GM12878 (cell line): ENCODE results near the gene MRPL32. TPM values are rescaled to one million over a fixed set of nuclear protein-coding genes. Genes with fewer than 3 reads are reported as not detected.
A peak's percentile ranks its signal among the peaks of the same experiment; 100 is the strongest.

Experiments used
- ATAC-seq: fragments of 200-7000 bp; cut with Tn5 transposase; 3 replicates; pipeline ENCODE4 v1.9.1; 2020; ENCODE audit warnings: mild to moderate bottlenecking, moderate library complexity
- BruUV-seq: library from RNA; stranded (reverse); fragments of 400-500 nt; replicated peaks from 2 replicates; lab custom pipeline; 2021; lab: Mats Ljungman, UMichigan
- CTCF ChIA-PET: fragments of 300-600 bp; sonication (Branson Sonifier 250); formaldehyde crosslinking; extraction: SDS; loops from one replicate; lab custom pipeline; 2021; ENCODE audit warnings: inconsistent platforms; lab: Yijun Ruan, JAX
- POLR2A ChIA-PET: fragments of 350-600 bp; formaldehyde crosslinking; extraction: SDS; loops from one replicate; lab custom pipeline; 2021; ENCODE audit warnings: inconsistent platforms; lab: Charles Lee
- RAD21 ChIA-PET: fragments of 300-600 bp; sonication (Branson Sonifier 250); formaldehyde crosslinking; loops from one replicate; lab custom pipeline; 2023; ENCODE audit warnings: antibody characterized with exemption; ENCODE audit not compliant: unreplicated experiment; lab: Charles Lee
- SMC1A ChIA-PET: fragments of 300-600 bp; sonication (Branson Sonifier 250); formaldehyde crosslinking; loops from one replicate; lab custom pipeline; 2023; ENCODE audit not compliant: unreplicated experiment, uncharacterized antibody; lab: Charles Lee
- DNase-seq: peaks from one replicate; pipeline ENCODE4 v3.0.0-alpha.2; 2011; ENCODE audit warnings: low read depth, low spot score
- FAIRE-seq: peaks from 3 replicates; lab custom pipeline; 2011; peaks lifted over from hg19 to GRCh38; lab: Jason Lieb, UNC
- H2AFZ ChIP-seq: 2 replicates; pipeline ENCODE4 v1.6.0; 2011; ENCODE audit warnings: low read depth, low read length, control low read depth; ENCODE audit not compliant: control insufficient read depth
- H3K27ac ChIP-seq: 2 replicates; pipeline ENCODE4 v1.5.1; 2011; ENCODE audit warnings: control low read depth; ENCODE audit not compliant: control insufficient read depth, insufficient read depth
- H3K27me3 ChIP-seq, 2 experiments: replicated peaks in 1 of 2; 2 replicates each; pipeline versions ENCODE4 v1.6.0 to v1.6.1; 2011; ENCODE audit warnings: low read length in 1 of 2; ENCODE audit not compliant: control insufficient read depth in 2 of 2, insufficient read depth in 2 of 2
- H3K36me3 ChIP-seq, 2 experiments: 2 replicates each; pipeline ENCODE4 v1.5.1; 2011; ENCODE audit warnings: low read length in 1 of 2; ENCODE audit not compliant: control insufficient read depth in 2 of 2, insufficient read depth in 2 of 2
- H3K4me1 ChIP-seq: 2 replicates; pipeline ENCODE4 v1.6.1; 2011; ENCODE audit warnings: mild to moderate bottlenecking, low read length, moderate library complexity, mixed read lengths; ENCODE audit not compliant: control insufficient read depth, insufficient read depth
- H3K4me2 ChIP-seq: 2 replicates; pipeline ENCODE4 v1.6.0; 2011; ENCODE audit warnings: control low read depth; ENCODE audit not compliant: control insufficient read depth, insufficient read depth
- H3K4me3 ChIP-seq: fragments of 200-600 bp; sonication (generic); 2 replicates; pipeline ENCODE4 v1.5.1; 2016
- H3K79me2 ChIP-seq: 2 replicates; pipeline ENCODE4 v1.6.0; 2011; ENCODE audit warnings: low read length; ENCODE audit not compliant: control insufficient read depth, insufficient read depth
- H3K9ac ChIP-seq: 2 replicates; pipeline ENCODE4 v1.8.0; 2011; ENCODE audit warnings: low read length, control low read depth, mixed read lengths; ENCODE audit not compliant: control insufficient read depth, insufficient read depth
- H3K9me3 ChIP-seq: replicated peaks from 3 replicates; pipeline ENCODE4 v1.5.1; 2011; ENCODE audit warnings: mild to moderate bottlenecking, low read length; ENCODE audit not compliant: control insufficient read depth, insufficient read depth
- H4K20me1 ChIP-seq: 2 replicates; pipeline ENCODE4 v1.6.0; 2011; ENCODE audit not compliant: control insufficient read depth, insufficient read depth
- CHD1 ChIP-seq: IDR thresholded peaks from 2 replicates; pipeline ENCODE4 v1.6.1; 2012; ENCODE audit warnings: low read depth, low read length, improper control_type of control experiment
- EED ChIP-seq: sonication (generic); IDR thresholded peaks from 2 replicates; pipeline ENCODE4 v1.6.1; 2016; ENCODE audit warnings: antibody characterized with exemption, low read depth
- EGR1 ChIP-seq, 2 experiments: IDR thresholded peaks; 1 replicate in 1 of 2; 2 replicates in 1 of 2; pipeline ENCODE4 v1.6.1; 2011 to 2012; ENCODE audit warnings: low read depth in 2 of 2, low read length in 2 of 2, borderline replicate concordance in 1 of 2, mild to moderate bottlenecking in 1 of 2, moderate library complexity in 1 of 2
- EP300 ChIP-seq, 2 experiments: fragments of 150-350 bp in 1 of 2; IDR thresholded peaks; 2 replicates each; pipeline ENCODE4 v1.6.1; 2011 to 2012; ENCODE audit warnings: low read depth in 2 of 2, low read length in 2 of 2, borderline replicate concordance in 1 of 2, improper control_type of control experiment in 1 of 2, inconsistent platforms in 1 of 2; ENCODE audit not compliant: control insufficient read depth in 1 of 2
- IKZF1 ChIP-seq: fragments of 450-650 bp; conservative IDR thresholded peaks from 2 replicates; pipeline ENCODE4 v1.6.1; 2017; ENCODE audit warnings: antibody characterized with exemption, mild to moderate bottlenecking
- MTA2 ChIP-seq: fragments of 450-650 bp; IDR thresholded peaks from 2 replicates; pipeline ENCODE4 v1.6.1; 2016; ENCODE audit warnings: low read depth, mild to moderate bottlenecking, moderate library complexity
- ZNF592 ChIP-seq: fragments of 450-650 bp; IDR thresholded peaks from 2 replicates; pipeline ENCODE4 v1.6.1; 2017; ENCODE audit warnings: mild to moderate bottlenecking, moderate library complexity
- WGBS: methylation state at CpG from one replicate; pipeline ENCODE4 v1.1.6; 2016; ENCODE audit warnings: low lambda C conversion rate; ENCODE audit not compliant: insufficient replicate concordance, insufficient coverage; ENCODE audit errors: missing lambda C conversion rate; 5-methylcytosine and 5-hydroxymethylcytosine counted together
- in situ Hi-C: fragments of 300-500 bp; cut with MboI; formaldehyde crosslinking; loops from 9 replicates; pipeline ENCODE4 v1.14.3; 2018; ENCODE audit warnings: mixed read lengths
- intact Hi-C: fragments of 100-400 bp; cut with micrococcal nuclease; formaldehyde crosslinking; loops from one replicate; pipeline ENCODE4 v1.14.2; 2022; ENCODE audit not compliant: unreplicated experiment
- polyA plus RNA-seq, 11 experiments: library from polyadenylated mRNA; depleted of rRNA in 4 of 11; unstranded in 6 of 11; stranded (reverse) in 5 of 11; fragments of >200 nt; fragmentation: Nextera tagmentation in 4 of 11; fragmentation: Illumina TruSeq in 1 of 11; extraction: Ambion mirVana in 4 of 11; extraction: Trizol in 1 of 11; gene quantifications; 1 replicate in 1 of 11; 2 replicates in 10 of 11; pipeline versions ENCODE4 v1.2.1 to v1.2.3, GENCODE V29; 2011 to 2016; ENCODE audit warnings: inconsistent platforms in 2 of 11, missing spikeins in 2 of 11, low read depth in 1 of 11
- total RNA-seq, 4 experiments: library from RNA; depleted of rRNA in 3 of 4; stranded (reverse); fragments of >200 nt in 3 of 4; fragmentation: Illumina TruSeq in 1 of 4; extraction: Trizol in 1 of 4; gene quantifications; 2 replicates each; pipeline versions ENCODE4 v1.2.1 to v1.2.3, GENCODE V29; 2013 to 2021

Gene MRPL32
- total and polyA plus RNA-seq, 10 of the 15 experiments (the other 5 are each of a cell fraction or from before 2014, with no cell fraction given): 65.3 to 339 (median 112) TPM

- DNase-seq (no peak), FAIRE-seq (no peak), ATAC-seq (no peak)
- H3K36me3 ChIP-seq: peaks cover 0 to 14% of the 10 kb centered on the region in 2 experiments; a peak in 2 of 4 replicates
- peaks cover 5% of the 10 kb centered on the region for H4K20me1 ChIP-seq
- H3K27ac ChIP-seq: no peak overlapping the region
- peak overlapping the region; percentile 94 for H3K4me3 ChIP-seq
- ChIA-PET RAD21 (interaction anchor here (0.6 to 4.7 kb wide), 4 partner anchors 10 to 17 kb away, joined by 3 to 20 read pairs (median 4); no protein-coding TSS in a partner anchor), CTCF (interaction anchor here (0.5 to 3.6 kb wide), 13 partner anchors 8 to 910 kb away, joined by 3 to 13 read pairs (median 3); partner anchors contain the start of gene C7orf25), SMC1A (interaction anchor here (0.8 to 5.3 kb wide), 13 partner anchors 9 to 905 kb away, joined by 3 to 33 read pairs (median 7); partner anchors contain the start of gene C7orf25), POLR2A (interaction anchor here (1.5 to 1.9 kb wide), 2 partner anchors 12 to 17 kb away, joined by 3 to 6 read pairs; partner anchors contain the start of gene C7orf25)
- intact Hi-C loops: no loop called here
- no peaks in the 10 kb centered on the region for H3K9me3 ChIP-seq
- TF ChIP-seq EED (no peak), CHD1 (no peak), MTA2 (no peak), IKZF1 (no peak)
- H2AFZ ChIP-seq: no peak overlapping the region
- H3K9ac ChIP-seq: peak overlapping the region; percentile 11; the same call in 1 of the 2 replicates
- in situ Hi-C loops: no loop called here
- peaks cover 95% of the 10 kb centered on the region for H3K79me2 ChIP-seq
- WGBS: 49% methylated on average over 3 of the region's 3 CpGs
- H3K27me3 ChIP-seq: no peaks in the 10 kb centered on the region
- H3K4me2 ChIP-seq: peak overlapping the region; percentile 82
- H3K4me1 ChIP-seq: peaks cover 6% of the 10 kb centered on the region; the same call in 1 of the 2 replicates
- no TSS peak for BruUV-seq
These were observed 2.7 kb upstream of the MRPL32 start for GRCh38 chr7:42929449-42929848.

- intact Hi-C loops (loop anchor here (5.0 to 10.0 kb wide), 2 partner anchors 656 to 794 kb away; partner anchors contain the start of gene COA1), in situ Hi-C loops (loop anchor here (10.0 kb wide), 3 partner anchors 644 to 904 kb away; partner anchors contain the start of gene COA1)
- H3K27me3 ChIP-seq: no peaks in the 10 kb centered on the region
- under 1% methylated on average over 5 of the region's 5 CpGs for WGBS
- ChIA-PET CTCF (interaction anchor here (0.5 to 3.6 kb wide), 5 partner anchors 10 to 652 kb away, joined by 4 to 13 read pairs (median 6); partner anchors contain the start of gene STK17A), POLR2A (interaction anchor here (1.8 to 6.1 kb wide), 4 partner anchors 8 to 19 kb away, joined by 5 to 50 read pairs (median 9); partner anchors contain the start of gene C7orf25), RAD21 (interaction anchor here (4.7 kb wide), 1 partner anchor 11 kb away, joined by 20 read pairs; no protein-coding TSS in a partner anchor), SMC1A (interaction anchor here (0.7 to 5.8 kb wide), 9 partner anchors 9 to 654 kb away, joined by 3 to 42 read pairs (median 7); partner anchors contain the start of gene C7orf25)
- no TSS peak for BruUV-seq
- peak overlapping the region; percentile 94 for H3K4me3 ChIP-seq
- peaks cover 15% of the 10 kb centered on the region; the same call in 1 of the 2 replicates for H3K4me1 ChIP-seq
- H3K27ac ChIP-seq: peak overlapping the region; percentile 86
- DNase-seq: no peak
- no peak overlapping the region for H2AFZ ChIP-seq
- TF ChIP-seq EGR1 (IDR thresholded peaks at IDR 0.05; ENCODE audit: borderline replicate concordance in 1 of 2, low read depth in 2 of 2, low read length in 2 of 2) (no peak), ZNF592 (no peak), EP300 (IDR thresholded peaks at IDR 0.05; ENCODE audit: borderline replicate concordance in 1 of 2, control insufficient read depth in 1 of 2, low read depth in 2 of 2, low read length in 2 of 2) (no peak)
- H4K20me1 ChIP-seq: peaks cover 5% of the 10 kb centered on the region
- H3K79me2 ChIP-seq: peaks cover 94% of the 10 kb centered on the region
- H3K9me3 ChIP-seq: no peaks in the 10 kb centered on the region
- no peak for ATAC-seq
- H3K9ac ChIP-seq: peak overlapping the region; percentile 88
- 0 out of 4 replicates have a peak, but pooled peaks cover 0 to 9% of the 10 kb centered on the region in 2 experiments for H3K36me3 ChIP-seq
- no peak for FAIRE-seq
- peak overlapping the region; percentile 82 for H3K4me2 ChIP-seq
These were observed 1.3 kb upstream of the MRPL32 start for GRCh38 chr7:42930889-42931288.
